ENCODE results near the gene C20orf96.
"Not testable (repeated sequence)": the region's sequence is repeated elsewhere in the genome, so short reads cannot be mapped to it uniquely, and the experiment has no call there.

C20orf96 gene

GRCh38 chr20:278607-279571, 11.7 kb downstream of the C20orf96 start:
- peak; percentile 31 for DNase-seq (ENCODE audit: low read depth)

GRCh38 chr20:278181-278580, 12.4 kb downstream of the C20orf96 start:
- DNase-seq (ENCODE audit: low read depth): no peak

- no peak for DNase-seq (ENCODE audit: low read depth)
These were observed 13.1 kb downstream of the C20orf96 start for GRCh38 chr20:277496-277781.

- DNase-seq (ENCODE audit: low read depth): no peak
These were observed 13.7 kb downstream of the C20orf96 start for GRCh38 chr20:276620-277495.

- DNase-seq (ENCODE audit: low read depth): no peak
These were observed 14.8 kb downstream of the C20orf96 start for GRCh38 chr20:275791-276190.

GRCh38 chr20:273884-274283, 16.7 kb downstream of the C20orf96 start:
- DNase-seq (ENCODE audit: low read depth): no peak

GRCh38 chr20:272718-273117, 17.8 kb downstream of the C20orf96 start:
- no peak for DNase-seq (ENCODE audit: low read depth)

GRCh38 chr20:271528-271927, 19.0 kb downstream of the C20orf96 start:
- DNase-seq (ENCODE audit: low read depth): no peak

GRCh38 chr20:271069-271468, 19.5 kb downstream of the C20orf96 start:
- no peak for DNase-seq (ENCODE audit: low read depth)

GRCh38 chr20:270517-270916, 20.0 kb downstream of the C20orf96 start:
- DNase-seq (ENCODE audit: low read depth): no peak

GRCh38 chr20:266596-267562, 23.7 kb downstream of the C20orf96 start:
- DNase-seq (ENCODE audit: low read depth): peak; percentile 42

GRCh38 chr20:263701-264100, 26.8 kb downstream of the C20orf96 start:
- DNase-seq (ENCODE audit: low read depth): no peak

GRCh38 chr20:259981-260380, 30.6 kb downstream of the C20orf96 start:
- DNase-seq (ENCODE audit: low read depth): no peak

GRCh38 chr20:258963-259362, 31.6 kb downstream of the C20orf96 start:
- peak; percentile 28 for DNase-seq (ENCODE audit: low read depth)

GRCh38 chr20:258269-258858, 32.2 kb downstream of the C20orf96 start:
- no peak for DNase-seq (ENCODE audit: low read depth)

- no peak for DNase-seq (ENCODE audit: low read depth)
These were observed 33.1 kb downstream of the C20orf96 start, which contains the start of gene DEFB132 for GRCh38 chr20:257419-257818. DEFB132 (plus strand) TSS chr20:257724; CDS start chr20:257779, 55 bp downstream.

GRCh38 chr20:253447-253846, 37.1 kb downstream of the C20orf96 start:
- not testable (repeated sequence) for DNase-seq (ENCODE audit: low read depth)

GRCh38 chr20:252801-253200, 37.7 kb downstream of the C20orf96 start:
- no peak for DNase-seq (ENCODE audit: low read depth)

GRCh38 chr20:251354-251753, 39.2 kb downstream of the C20orf96 start:
- DNase-seq (ENCODE audit: low read depth): no peak

GRCh38 chr20:242905-243304, 47.6 kb downstream of the C20orf96 start:
- DNase-seq (ENCODE audit: low read depth): no peak

GRCh38 chr20:237929-238328, 52.6 kb downstream of the C20orf96 start:
- no peak for DNase-seq (ENCODE audit: low read depth)

All from amniotic epithelial cell (primary cell).